BLaER1 treated with 17β-estradiol and CSF1 and Interleukin-3, amounts not matched to agents 10 nM and 100 nM (cell line): ENCODE results near the gene LIN37.
A peak's percentile ranks its signal among the peaks of the same experiment; 100 is the strongest.

Experiments used
- H3K27ac ChIP-seq, 11 experiments: shearing (Covaris generic); formaldehyde crosslinking; 2 replicates each; pipeline ENCODE4 v1.8.1; 2022
- H3K27me3 ChIP-seq, 11 experiments: shearing (Covaris generic); formaldehyde crosslinking; 2 replicates each; pipeline ENCODE4 v1.8.1; 2022
- H3K36me3 ChIP-seq, 11 experiments: shearing (Covaris generic); formaldehyde crosslinking; 2 replicates each; pipeline ENCODE4 v1.8.1; 2022
- H3K4me1 ChIP-seq, 10 experiments: shearing (Covaris generic); formaldehyde crosslinking; 2 replicates each; pipeline ENCODE4 v1.8.1; 2022
- H3K4me2 ChIP-seq, 11 experiments: shearing (Covaris generic); formaldehyde crosslinking; 2 replicates each; pipeline ENCODE4 v1.8.1; 2022
- H3K4me3 ChIP-seq, 10 experiments: shearing (Covaris generic); formaldehyde crosslinking; 2 replicates each; pipeline ENCODE4 v1.8.1; 2022
- H3K9ac ChIP-seq, 11 experiments: shearing (Covaris generic); formaldehyde crosslinking; 2 replicates each; pipeline ENCODE4 v1.8.1; 2022
- H3K9me3 ChIP-seq, 11 experiments: shearing (Covaris generic); formaldehyde crosslinking; replicated peaks in 1 of 11; 2 replicates each; pipeline ENCODE4 v1.8.1; 2022
- H4K20me1 ChIP-seq, 11 experiments: shearing (Covaris generic); formaldehyde crosslinking; 2 replicates each; pipeline ENCODE4 v1.8.1; 2022
- Cebpa-rat ChIP-seq, 11 experiments: shearing (Covaris generic); IDR thresholded peaks; 2 replicates each; pipeline ENCODE4 v1.8.1; 2022

The LIN37 gene

GRCh38 chr19:35756377-35757230, 8.2 kb downstream of the LIN37 start, which contains the start of gene HSPB6:
Gene HSPB6 (minus strand): TSS chr19:35757029. CDS start chr19:35757008, 21 bp downstream.
- peaks cover 29 to 65% (median 50%) of the 10 kb centered on the region in 11 experiments for H3K36me3 ChIP-seq
- H3K9me3 ChIP-seq = no peaks in the 10 kb centered on the region
- peaks cover 25 to 40% (median 31%) of the 10 kb centered on the region in 10 experiments for H3K4me1 ChIP-seq

GRCh38 chr19:35757231-35757748, 8.9 kb downstream of the LIN37 start:
- Histone ChIP-seq H3K9me3 (no peaks in the 10 kb centered on the region), H4K20me1 (peaks cover 0 to 19% (median 0%) of the 10 kb centered on the region in 11 experiments; a peak in 7 of 22 replicates), H3K27me3 (peaks cover 0 to 14% (median 10%) of the 10 kb centered on the region in 11 experiments; a peak in 12 of 22 replicates), H3K9ac (peak overlapping the region; percentile 62 to 96 (median 92); a peak in 21 of 22 replicates), H3K36me3 (peaks cover 36 to 66% (median 51%) of the 10 kb centered on the region in 11 experiments), H3K4me2 (peak overlapping the region; percentile 81 to 99 (median 95)), H3K4me1 (peaks cover 25 to 40% (median 30%) of the 10 kb centered on the region in 10 experiments), H3K4me3 (peak overlapping the region; percentile 80 to 97 (median 89)), H3K27ac (peak overlapping the region in 10 of 11 experiments; percentile 36 to 97 (median 76); a peak in 20 of 22 replicates)
- TF ChIP-seq Cebpa-rat (IDR thresholded peaks at IDR 0.05) = no peak

More at GRCh38 chr19:35756377-35757230, 8.2 kb downstream of the LIN37 start, which contains the start of gene HSPB6:
- Histone ChIP-seq H3K27ac (peak within 1 kb of the TSS in 10 of 11 experiments; percentile 76 to 97 (median 92); a peak in 20 of 22 replicates), H3K4me2 (peak within 1 kb of the TSS; percentile 81 to 99 (median 95)), H3K9ac (peak within 1 kb of the TSS; percentile 62 to 98 (median 93); a peak in 21 of 22 replicates), H3K4me3 (peak within 1 kb of the TSS; percentile 80 to 97 (median 89)), H3K27me3 (peaks cover 0 to 14% (median 10%) of the 10 kb centered on the region in 11 experiments; a peak in 12 of 22 replicates), H4K20me1 (peaks cover 0 to 24% (median 0%) of the 10 kb centered on the region in 11 experiments; a peak in 7 of 22 replicates)
- TF ChIP-seq Cebpa-rat (IDR thresholded peaks at IDR 0.05) = no peak

GRCh38 chr19:35757749-35758608, 9.6 kb downstream of the LIN37 start, which contains the start of gene PROSER3:
Gene PROSER3 (plus strand): TSS chr19:35758176. CDS start chr19:35758216, 40 bp downstream.
- Histone ChIP-seq H3K27ac (peak within 1 kb of the TSS; percentile 87 to 98 (median 96)), H3K9me3 (no peaks in the 10 kb centered on the region)

GRCh38 chr19:35759697-35760096, 11.3 kb downstream of the LIN37 start:
- 0 out of 22 replicates have a peak overlapping the region, but pooled peaks of 3 of the 11 experiments have one; percentile 3 to 25 (median 6) for H3K27ac ChIP-seq
- peak overlapping the region in 10 of 11 experiments; percentile 33 to 98 (median 92); a peak in 18 of 22 replicates for H3K9ac ChIP-seq
- H3K4me2 ChIP-seq = peak overlapping the region; percentile 86 to 98 (median 91); a peak in 21 of 22 replicates
- H3K9me3 ChIP-seq = no peaks in the 10 kb centered on the region
- no peak for TF ChIP-seq Cebpa-rat (IDR thresholded peaks at IDR 0.05)
- H3K36me3 ChIP-seq = peaks cover 41 to 66% (median 53%) of the 10 kb centered on the region in 11 experiments
- H3K4me3 ChIP-seq = no peak overlapping the region
- peaks cover 25 to 42% (median 30%) of the 10 kb centered on the region in 10 experiments for H3K4me1 ChIP-seq
- H3K27me3 ChIP-seq = peaks cover 0 to 14% (median 10%) of the 10 kb centered on the region in 11 experiments; a peak in 12 of 22 replicates
- peaks cover 0 to 19% (median 0%) of the 10 kb centered on the region in 11 experiments; a peak in 7 of 22 replicates for H4K20me1 ChIP-seq

More at GRCh38 chr19:35757749-35758608, 9.6 kb downstream of the LIN37 start, which contains the start of gene PROSER3:
- Histone ChIP-seq H3K9ac (peak within 1 kb of the TSS; percentile 88 to 98 (median 93)), H3K27me3 (peaks cover 0 to 14% (median 10%) of the 10 kb centered on the region in 11 experiments; a peak in 12 of 22 replicates), H3K4me2 (peak within 1 kb of the TSS; percentile 92 to 99 (median 96)), H3K4me1 (peaks cover 25 to 40% (median 30%) of the 10 kb centered on the region in 10 experiments), H3K36me3 (peaks cover 38 to 66% (median 51%) of the 10 kb centered on the region in 11 experiments), H3K4me3 (peak within 1 kb of the TSS; percentile 80 to 97 (median 89)), H4K20me1 (peaks cover 0 to 19% (median 0%) of the 10 kb centered on the region in 11 experiments; a peak in 7 of 22 replicates)
- no peak for TF ChIP-seq Cebpa-rat (IDR thresholded peaks at IDR 0.05)

- Histone ChIP-seq H3K9ac (no peak overlapping the region), H3K27me3 (peaks cover 0 to 5% (median 3%) of the 10 kb centered on the region in 11 experiments; a peak in 8 of 22 replicates), H3K4me1 (peaks cover 25 to 41% (median 30%) of the 10 kb centered on the region in 10 experiments), H3K9me3 (no peaks in the 10 kb centered on the region), H3K4me3 (no peak overlapping the region), H4K20me1 (peaks cover 0 to 24% (median 0%) of the 10 kb centered on the region in 11 experiments; a peak in 7 of 22 replicates), H3K4me2 (no peak overlapping the region), H3K36me3 (peaks cover 42 to 69% (median 54%) of the 10 kb centered on the region in 11 experiments), H3K27ac (no peak overlapping the region)
- TF ChIP-seq Cebpa-rat (IDR thresholded peaks at IDR 0.05) = no peak
These were observed 12.5 kb downstream of the LIN37 start for GRCh38 chr19:35760711-35761349.

GRCh38 chr19:35764432-35765315, 16.3 kb downstream of the LIN37 start:
- no peak for TF ChIP-seq Cebpa-rat (IDR thresholded peaks at IDR 0.05)

More at GRCh38 chr19:35764432-35765315, 16.3 kb downstream of the LIN37 start:
- Histone ChIP-seq H3K27ac (no peak overlapping the region), H4K20me1 (peaks cover 0 to 24% (median 0%) of the 10 kb centered on the region in 11 experiments; a peak in 7 of 22 replicates), H3K4me2 (no peak overlapping the region), H3K9ac (no peak overlapping the region), H3K36me3 (peaks cover 42 to 75% (median 59%) of the 10 kb centered on the region in 11 experiments), H3K9me3 (no peaks in the 10 kb centered on the region), H3K27me3 (no peaks in the 10 kb centered on the region), H3K4me1 (peaks cover 30 to 49% (median 38%) of the 10 kb centered on the region in 10 experiments), H3K4me3 (no peak overlapping the region)
